ENCODE measurements around the gene TSC22D4. TPM values are rescaled to one million over a fixed set of nuclear protein-coding genes. Genes with fewer than 3 reads are reported as not detected.

TSC22D4 gene
- total RNA-seq, 1 donor from 2014 or later, result 46.9 TPM

GRCh38 chr7:100437150-100438100, 41.6 kb downstream of the TSC22D4 start:
- no peak for DNase-seq (ENCODE audit: extremely low spot score, unreplicated experiment)
- peaks cover 14% of the 10 kb centered on the region for H3K36me3 Mint-ChIP-seq (ENCODE audit: unreplicated experiment)
- no peaks in the 10 kb centered on the region for H3K27me3 Mint-ChIP-seq (ENCODE audit: unreplicated experiment)
- no peak overlapping the region for H3K27ac Mint-ChIP-seq (ENCODE audit: unreplicated experiment)
- H3K4me1 Mint-ChIP-seq (ENCODE audit: unreplicated experiment), result peaks cover 29% of the 10 kb centered on the region
- no peaks in the 10 kb centered on the region for H3K9me3 Mint-ChIP-seq (ENCODE audit: unreplicated experiment)
- H3K4me3 Mint-ChIP-seq (ENCODE audit: unreplicated experiment), result no peak overlapping the region
- TF ChIP-seq CTCF (IDR thresholded peaks at IDR 0.05), result no peak

DNA sequence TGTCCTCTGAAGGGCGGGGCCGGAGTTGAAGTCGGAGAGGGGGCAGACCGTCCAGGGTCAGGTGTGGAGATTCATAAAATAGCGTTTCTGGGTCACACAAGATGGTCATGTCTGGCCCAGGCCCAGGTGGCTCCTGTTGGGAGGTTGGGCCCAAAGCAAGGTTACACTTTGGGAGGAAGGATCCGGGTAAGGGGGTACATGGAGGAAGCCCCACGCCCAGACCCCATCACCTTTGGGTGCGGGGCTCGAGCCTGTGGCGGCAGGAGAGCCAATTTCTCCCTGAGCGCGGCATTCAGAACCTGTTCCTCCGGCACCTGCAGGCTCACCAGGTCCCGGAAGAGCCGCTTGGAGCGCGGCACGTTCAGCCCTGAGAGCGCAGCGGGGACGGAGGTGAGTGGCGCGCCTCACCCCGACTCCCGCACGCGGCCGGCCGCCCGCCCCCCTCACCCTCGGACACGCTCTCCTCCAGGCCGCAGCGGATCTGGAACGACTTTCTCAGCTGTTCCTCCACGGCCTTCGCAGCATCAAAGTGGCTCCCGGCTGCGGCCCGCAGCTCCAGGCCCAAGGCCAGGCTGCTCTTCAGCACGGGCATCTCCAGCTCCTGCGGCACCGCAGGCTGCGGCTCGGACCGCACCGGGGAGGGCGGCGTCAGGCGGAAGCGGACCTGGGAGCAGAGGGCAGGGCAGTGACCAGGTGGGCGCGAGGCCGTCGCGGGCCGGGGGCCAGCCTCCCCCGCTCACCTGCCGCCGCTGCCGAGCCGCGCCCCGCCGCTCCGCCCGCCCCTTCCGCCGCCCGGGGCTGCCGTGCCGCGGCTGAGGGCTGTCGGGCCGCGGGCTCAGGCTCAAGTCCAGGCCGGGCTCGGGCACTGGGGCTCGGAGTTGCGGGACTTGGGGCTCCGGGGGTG, 43.4 kb downstream of the TSC22D4 start:
- Mint-ChIP-seq H3K9me3 (ENCODE audit: unreplicated experiment) (no peaks in the 10 kb centered on the region), H3K4me3 (ENCODE audit: unreplicated experiment) (peak overlapping the region; percentile 90), H3K27ac (ENCODE audit: unreplicated experiment) (peak overlapping the region; percentile 85), H3K4me1 (ENCODE audit: unreplicated experiment) (peaks cover 41% of the 10 kb centered on the region), H3K27me3 (ENCODE audit: unreplicated experiment) (no peaks in the 10 kb centered on the region), H3K36me3 (ENCODE audit: unreplicated experiment) (peaks cover 24% of the 10 kb centered on the region)
- no peak for TF ChIP-seq CTCF (IDR thresholded peaks at IDR 0.05)
- DNase-seq (ENCODE audit: extremely low spot score, unreplicated experiment), result no peak

DNA sequence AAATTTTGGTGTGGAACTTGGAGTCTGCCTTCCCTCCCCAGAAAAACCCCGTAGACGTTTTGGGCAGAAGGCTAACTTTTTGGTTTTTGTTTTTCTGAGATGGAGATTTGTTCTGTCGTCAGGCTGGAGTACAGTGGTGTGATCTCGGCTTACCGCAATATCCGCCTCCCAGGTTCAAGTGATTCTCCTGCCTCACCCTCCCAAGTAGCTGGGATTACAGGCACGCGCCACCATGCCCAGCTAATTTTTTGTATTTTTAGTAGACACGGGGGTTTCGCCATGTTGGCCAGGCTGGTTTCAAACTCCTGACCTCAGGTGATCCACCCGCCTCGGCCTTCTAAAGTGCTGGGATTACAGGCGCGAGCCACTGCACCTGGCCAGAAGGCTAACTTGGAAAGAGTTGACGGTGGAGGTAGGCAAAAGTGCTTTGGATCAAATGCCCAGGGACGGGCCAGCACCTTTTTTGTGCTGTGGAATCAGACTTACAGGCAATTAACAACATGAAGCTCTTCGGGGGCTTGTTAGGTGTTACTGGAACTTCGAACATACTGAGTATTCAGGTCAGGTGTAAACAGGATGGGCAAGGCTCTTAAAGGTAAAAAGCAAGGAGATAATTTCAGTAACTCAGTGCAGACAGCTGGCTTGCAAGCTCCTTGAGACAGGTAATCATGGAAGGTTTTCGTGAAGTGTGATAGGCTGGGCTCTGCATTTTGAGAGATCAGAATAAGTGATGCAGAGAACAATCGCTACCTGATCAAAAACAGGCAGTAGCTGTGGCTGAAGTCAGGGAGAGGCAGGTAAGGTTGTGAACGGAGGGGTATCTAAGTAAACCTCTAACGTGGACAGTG, 44.5 kb downstream of the TSC22D4 start:
- Mint-ChIP-seq H3K4me3 (ENCODE audit: unreplicated experiment) (peak overlapping the region; percentile 77), H3K27me3 (ENCODE audit: unreplicated experiment) (no peaks in the 10 kb centered on the region), H3K27ac (ENCODE audit: unreplicated experiment) (peak overlapping the region; percentile 85), H3K9me3 (ENCODE audit: unreplicated experiment) (no peaks in the 10 kb centered on the region), H3K36me3 (ENCODE audit: unreplicated experiment) (peaks cover 26% of the 10 kb centered on the region), H3K4me1 (ENCODE audit: unreplicated experiment) (peaks cover 45% of the 10 kb centered on the region)
- no peak for DNase-seq (ENCODE audit: extremely low spot score, unreplicated experiment)
- no peak for TF ChIP-seq CTCF (IDR thresholded peaks at IDR 0.05)

GRCh38 chr7:100433592-100434296, 45.3 kb downstream of the TSC22D4 start:
- Mint-ChIP-seq H3K9me3 (ENCODE audit: unreplicated experiment) (no peaks in the 10 kb centered on the region), H3K27ac (ENCODE audit: unreplicated experiment) (peak overlapping the region; percentile 35), H3K4me3 (ENCODE audit: unreplicated experiment) (peak overlapping the region; percentile 77), H3K4me1 (ENCODE audit: unreplicated experiment) (peaks cover 43% of the 10 kb centered on the region), H3K36me3 (ENCODE audit: unreplicated experiment) (peaks cover 27% of the 10 kb centered on the region), H3K27me3 (ENCODE audit: unreplicated experiment) (no peaks in the 10 kb centered on the region)
- TF ChIP-seq CTCF (IDR thresholded peaks at IDR 0.05), result no peak
- no peak for DNase-seq (ENCODE audit: extremely low spot score, unreplicated experiment)
